Effector memory CD4-positive, alpha-beta T cell (primary cell): ENCODE data around the gene FITM1.

ENCODE experiments used
- DNase-seq, 3 donors: peaks; one replicate each; pipeline ENCODE4 v3.0.0-alpha.2; 2020
- H3K27ac ChIP-seq: 2 replicates; pipeline ENCODE4 v1.7.0; 2013; ENCODE audit warnings: mild to moderate bottlenecking, low read length, moderate library complexity; ENCODE audit not compliant: insufficient read depth, poor library complexity, severe bottlenecking
- H3K27me3 ChIP-seq: replicated peaks from 2 replicates; pipeline ENCODE4 v1.7.0; 2013; ENCODE audit warnings: mild to moderate bottlenecking, low read length; ENCODE audit not compliant: insufficient read depth, control insufficient read depth, poor library complexity, severe bottlenecking
- H3K36me3 ChIP-seq: 2 replicates; pipeline ENCODE4 v1.7.0; 2013; ENCODE audit warnings: mild to moderate bottlenecking, low read length, moderate library complexity; ENCODE audit not compliant: control insufficient read depth, insufficient read depth
- H3K4me1 ChIP-seq: 2 replicates; pipeline ENCODE4 v1.7.0; 2013; ENCODE audit warnings: low read length, mild to moderate bottlenecking; ENCODE audit not compliant: control insufficient read depth, insufficient read depth, poor library complexity, severe bottlenecking
- H3K4me3 ChIP-seq: 2 replicates; pipeline ENCODE4 v1.7.0; 2013; ENCODE audit warnings: low read length, low read depth, mild to moderate bottlenecking; ENCODE audit not compliant: insufficient read depth, poor library complexity, severe bottlenecking
- H3K9me3 ChIP-seq: 2 replicates; pipeline ENCODE4 v1.7.0; 2013; ENCODE audit warnings: mild to moderate bottlenecking, low read length, moderate library complexity; ENCODE audit not compliant: control insufficient read depth

The FITM1 gene

DNA sequence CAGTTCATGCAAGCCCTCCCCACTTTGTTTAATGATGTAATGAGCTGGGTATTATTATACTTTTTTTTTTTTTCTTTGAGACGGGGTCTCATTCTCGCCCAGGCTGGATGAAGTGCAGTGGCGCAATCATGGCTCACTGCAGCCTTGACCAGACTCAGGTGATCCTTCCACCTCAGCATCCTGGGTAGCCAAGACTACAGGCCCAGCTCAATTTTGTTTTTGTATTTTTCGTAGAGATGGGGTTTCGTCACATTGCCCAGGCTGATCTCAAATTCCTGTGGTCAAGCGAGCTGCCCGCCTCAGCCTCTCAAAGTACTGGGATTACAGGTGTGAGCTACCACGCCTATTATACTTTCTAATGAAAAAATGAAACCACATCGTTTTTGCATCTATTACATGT is 20.4 kb upstream of the FITM1 start:
- Histone ChIP-seq H3K4me3 (no peak overlapping the region), H3K27me3 (no peaks in the 10 kb centered on the region), H3K9me3 (no peaks in the 10 kb centered on the region), H3K36me3 (no peaks in the 10 kb centered on the region), H3K27ac (no peak overlapping the region), H3K4me1 (peaks cover 8% of the 10 kb centered on the region)
- no peak for DNase-seq

DNA sequence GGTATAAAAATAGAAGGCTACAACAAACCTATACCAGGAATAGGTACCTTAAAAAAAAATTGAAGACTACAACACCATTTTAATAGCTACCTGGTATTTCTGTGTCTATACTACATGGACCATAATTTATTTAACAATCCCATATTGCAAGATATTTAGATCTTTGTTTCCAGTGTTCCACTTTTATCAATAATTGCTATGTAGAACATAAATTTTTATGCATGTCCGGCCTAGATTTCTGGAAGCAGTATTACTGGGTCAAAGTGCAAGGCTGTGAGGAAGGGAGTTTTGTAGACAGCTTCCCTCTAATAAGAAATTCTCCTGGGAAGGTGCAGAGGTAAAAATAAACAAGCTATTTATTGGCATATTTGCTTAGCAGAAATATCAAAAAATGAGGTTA is 19.9 kb upstream of the FITM1 start:
- H3K4me1 ChIP-seq, result peaks cover 9% of the 10 kb centered on the region
- DNase-seq, result no peak
- no peak overlapping the region for H3K27ac ChIP-seq
- H3K9me3 ChIP-seq, result no peaks in the 10 kb centered on the region
- H3K36me3 ChIP-seq, result no peaks in the 10 kb centered on the region
- no peaks in the 10 kb centered on the region for H3K27me3 ChIP-seq
- H3K4me3 ChIP-seq, result no peak overlapping the region

GRCh38 chr14:24113379-24113800 is 17.1 kb upstream of the FITM1 start:
- peak overlapping the region; percentile 69 for H3K4me3 ChIP-seq
- peak overlapping the region; percentile 98 for H3K27ac ChIP-seq
- H3K4me1 ChIP-seq, result peaks cover 19% of the 10 kb centered on the region
- no peaks in the 10 kb centered on the region for H3K9me3 ChIP-seq
- peaks cover 8% of the 10 kb centered on the region for H3K36me3 ChIP-seq
- H3K27me3 ChIP-seq, result no peaks in the 10 kb centered on the region
- DNase-seq, result no peak

DNA sequence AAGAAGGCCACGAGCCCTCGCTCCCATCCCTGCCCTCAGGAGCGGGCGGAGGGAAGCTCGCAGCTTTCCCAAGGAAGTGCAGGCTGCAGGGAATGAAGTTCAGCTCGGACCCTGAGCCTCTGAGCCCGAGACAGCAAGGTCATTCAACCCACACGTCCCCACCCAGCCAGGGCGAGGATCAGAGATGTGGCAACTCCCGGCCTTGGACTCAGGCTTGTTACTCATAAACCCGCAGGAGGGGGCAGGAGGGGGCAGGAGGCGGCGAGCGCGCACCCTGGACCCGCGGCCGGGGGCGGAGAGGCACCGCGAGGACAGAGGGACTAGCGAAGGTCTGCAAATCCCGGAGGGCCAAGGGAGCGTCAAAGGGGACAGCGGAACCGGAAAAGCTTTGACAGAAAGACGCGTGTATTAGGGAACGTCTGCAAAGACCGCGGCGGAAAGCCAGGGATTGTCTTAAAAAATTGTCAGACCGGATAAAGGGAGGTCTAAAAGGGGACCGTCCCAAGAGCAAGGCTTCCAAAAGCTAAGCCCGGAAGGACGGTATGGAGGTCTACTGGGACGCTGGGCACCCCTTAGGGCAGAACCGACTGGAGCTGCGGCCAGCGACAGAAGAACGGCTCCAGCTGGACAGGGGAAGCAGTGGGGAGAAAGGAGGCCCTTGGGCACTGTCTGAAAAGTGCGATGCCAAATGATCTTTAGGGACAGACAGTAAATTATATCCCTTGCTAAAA is 16.5 kb upstream of the FITM1 start:
- no peaks in the 10 kb centered on the region for H3K27me3 ChIP-seq
- no peaks in the 10 kb centered on the region for H3K9me3 ChIP-seq
- peak; percentile 64 to 79 (median 75) for DNase-seq
- H3K4me1 ChIP-seq, result peaks cover 15% of the 10 kb centered on the region
- peak overlapping the region; percentile 69 for H3K4me3 ChIP-seq
- H3K36me3 ChIP-seq, result peaks cover 14% of the 10 kb centered on the region
- H3K27ac ChIP-seq, result peak overlapping the region; percentile 98

DNA sequence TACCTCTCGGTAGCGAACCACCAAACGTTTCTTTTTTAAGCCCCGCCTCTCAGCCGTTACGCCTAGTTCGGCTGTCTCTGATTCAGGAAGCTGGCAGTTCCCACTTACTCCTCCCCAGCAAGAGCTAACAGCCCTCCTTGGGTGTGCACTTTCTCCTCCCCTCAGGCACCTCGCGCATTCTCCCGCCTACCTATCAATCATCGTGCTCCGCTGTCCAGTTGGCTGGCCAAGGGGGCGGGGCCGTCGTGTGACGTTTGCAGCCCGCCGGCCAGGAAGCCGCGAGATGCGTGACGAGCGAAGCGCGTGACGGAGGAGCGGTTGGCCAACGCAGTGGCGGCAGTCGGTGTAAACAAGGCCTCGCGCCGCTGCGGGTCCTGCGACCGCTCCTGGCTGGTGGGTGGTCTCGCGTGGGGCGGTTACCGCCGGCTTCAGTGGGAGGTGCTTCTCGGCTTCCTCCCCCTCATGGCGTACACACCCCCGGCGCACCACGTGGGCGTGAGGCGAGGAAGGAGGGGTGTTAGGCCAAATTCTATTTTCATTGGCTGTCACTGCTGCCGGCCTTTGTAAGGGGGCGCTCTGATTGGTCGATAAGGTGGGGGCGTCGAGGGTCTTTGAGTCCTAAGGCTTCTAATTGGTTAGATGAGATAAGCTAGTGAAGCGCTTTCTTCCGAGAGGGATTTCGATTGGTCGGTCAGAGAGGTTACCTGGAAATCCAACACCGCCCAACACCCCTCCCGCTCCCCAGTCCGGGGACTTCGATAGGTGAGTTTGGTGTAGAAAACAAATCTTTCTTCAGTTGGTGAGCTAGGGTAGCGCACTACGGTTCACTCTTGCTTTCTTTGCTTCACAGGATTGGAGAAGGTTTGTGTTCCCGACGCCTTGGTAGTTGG is 15.7 kb upstream of the FITM1 start, which contains the start of the genes DCAF11 and NRL:
Gene DCAF11 (plus strand): TSS at position 246 of the 890 bp plus-strand sequence. CDS start 818 bp downstream, outside the sequence.
Gene NRL (minus strand): TSS at position 418 of the 890 bp plus-strand sequence. CDS start 32,101 bp downstream, outside the sequence.
- Histone ChIP-seq H3K4me1 (peaks cover 12% of the 10 kb centered on the region), H3K36me3 (peaks cover 22% of the 10 kb centered on the region), H3K27me3 (no peaks in the 10 kb centered on the region), H3K27ac (peak within 1 kb of the TSS; percentile 98), H3K9me3 (no peaks in the 10 kb centered on the region), H3K4me3 (peak within 1 kb of the TSS; percentile 69)
- DNase-seq, result peak; percentile 97 to 98 (median 98)

GRCh38 chr14:24115422-24116127 is 14.9 kb upstream of the FITM1 start:
- Histone ChIP-seq H3K9me3 (no peaks in the 10 kb centered on the region), H3K36me3 (peaks cover 28% of the 10 kb centered on the region), H3K4me3 (peak overlapping the region; percentile 69), H3K4me1 (peaks cover 12% of the 10 kb centered on the region), H3K27ac (peak overlapping the region; percentile 98), H3K27me3 (no peaks in the 10 kb centered on the region)
- no peak for DNase-seq

GRCh38 chr14:24116128-24116814 is 14.2 kb upstream of the FITM1 start:
- Histone ChIP-seq H3K9me3 (no peaks in the 10 kb centered on the region), H3K27ac (peak overlapping the region; percentile 98)

DNA sequence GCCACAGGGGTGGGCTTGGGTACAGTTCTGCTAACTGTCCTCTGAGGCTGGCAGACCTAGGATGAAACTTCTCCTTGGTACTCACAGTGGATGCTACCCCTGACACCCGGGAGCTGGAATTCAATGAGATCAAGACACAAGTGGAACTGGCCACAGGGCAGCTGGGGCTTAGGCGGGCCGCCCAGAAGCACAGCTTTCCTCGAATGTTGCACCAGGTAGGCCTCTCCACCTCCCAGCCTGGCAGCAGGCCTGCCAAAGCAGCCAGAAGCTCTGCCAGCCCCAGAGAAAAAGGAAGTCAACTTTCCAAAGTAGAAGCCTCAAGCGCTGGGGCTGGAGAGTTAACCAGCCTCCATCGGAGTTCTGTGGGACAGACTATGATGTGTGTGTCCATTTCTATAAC is 13.3 kb upstream of the FITM1 start:
- peaks cover 12% of the 10 kb centered on the region for H3K4me1 ChIP-seq
- H3K27ac ChIP-seq, result peak overlapping the region; percentile 29
- no peaks in the 10 kb centered on the region for H3K27me3 ChIP-seq
- DNase-seq, result no peak
- H3K4me3 ChIP-seq, result no peak overlapping the region
- H3K36me3 ChIP-seq, result peaks cover 41% of the 10 kb centered on the region
- no peaks in the 10 kb centered on the region for H3K9me3 ChIP-seq

More at GRCh38 chr14:24116128-24116814, 14.2 kb upstream of the FITM1 start:
- no peaks in the 10 kb centered on the region for H3K27me3 ChIP-seq
- peaks cover 35% of the 10 kb centered on the region for H3K36me3 ChIP-seq
- H3K4me1 ChIP-seq, result peaks cover 12% of the 10 kb centered on the region
- DNase-seq, result no peak
- H3K4me3 ChIP-seq, result peak overlapping the region; percentile 69

DNA sequence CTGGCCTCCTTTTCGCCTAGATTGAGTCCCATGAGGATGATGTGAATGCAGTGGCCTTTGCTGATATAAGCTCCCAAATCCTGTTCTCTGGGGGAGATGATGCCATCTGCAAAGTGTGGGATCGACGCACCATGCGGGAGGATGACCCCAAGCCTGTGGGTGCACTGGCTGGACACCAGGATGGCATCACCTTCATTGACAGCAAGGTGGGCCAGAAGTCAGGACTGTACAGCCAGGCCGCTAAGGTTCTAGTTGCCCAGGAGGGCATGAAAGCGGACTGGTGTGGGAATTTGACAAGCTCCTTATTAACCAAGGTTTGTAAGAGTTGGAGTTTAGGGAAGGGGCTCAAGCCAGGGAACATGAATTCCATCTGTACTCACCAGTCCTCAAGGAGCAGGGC is 10.8 kb upstream of the FITM1 start:
- H3K4me1 ChIP-seq, result peaks cover 12% of the 10 kb centered on the region
- H3K27ac ChIP-seq, result no peak overlapping the region
- DNase-seq, result no peak
- H3K9me3 ChIP-seq, result no peaks in the 10 kb centered on the region
- H3K36me3 ChIP-seq, result peaks cover 65% of the 10 kb centered on the region
- no peak overlapping the region for H3K4me3 ChIP-seq
- no peaks in the 10 kb centered on the region for H3K27me3 ChIP-seq
